Activated CD4-positive, alpha-beta T cell treated with anti-CD3 and anti-CD28 coated beads, Interleukin-2, amount 50 U/mL, for 1 hour (primary cell): Measurements from ENCODE around the gene WDR49.
"Not testable (repeated sequence)": the region's sequence is repeated elsewhere in the genome, so short reads cannot be mapped to it uniquely, and the experiment has no call there.

Experiments used
- DNase-seq: peaks from one replicate; pipeline ENCODE4 v3.0.0-alpha.2; 2020

The WDR49 gene

GRCh38 chr3:167653760-167654159, at the start of gene WDR49:
Gene WDR49, minus strand, starts transcription at chr3:167653942. Its CDS starts 517 bp downstream, at chr3:167653425.
- no peak for DNase-seq

- no peak for DNase-seq
These were observed 47.2 kb upstream of the WDR49 start for GRCh38 chr3:167700926-167701325.

GRCh38 chr3:167700046-167700445, 46.3 kb upstream of the WDR49 start:
- no peak for DNase-seq

GRCh38 chr3:167694121-167694520, 40.4 kb upstream of the WDR49 start:
- no peak for DNase-seq

GRCh38 chr3:167691366-167691765, 37.6 kb upstream of the WDR49 start:
- peak; percentile 4 for DNase-seq

GRCh38 chr3:167684388-167684993, 30.7 kb upstream of the WDR49 start:
- DNase-seq: peak; percentile 16

GRCh38 chr3:167679526-167679925, 25.8 kb upstream of the WDR49 start:
- no peak for DNase-seq

GRCh38 chr3:167675848-167676247, 22.1 kb upstream of the WDR49 start:
- no peak for DNase-seq

- DNase-seq: no peak
These were observed 19.5 kb upstream of the WDR49 start for GRCh38 chr3:167673221-167673620.

GRCh38 chr3:167671878-167672427, 18.2 kb upstream of the WDR49 start:
- no peak for DNase-seq

- DNase-seq: no peak
These were observed 16.0 kb upstream of the WDR49 start for GRCh38 chr3:167669699-167670098.

- DNase-seq: no peak
These were observed 14.9 kb upstream of the WDR49 start for GRCh38 chr3:167668651-167669050.

GRCh38 chr3:167666563-167666962, 12.8 kb upstream of the WDR49 start:
- DNase-seq: no peak

GRCh38 chr3:167662919-167663400, 9.2 kb upstream of the WDR49 start:
- no peak for DNase-seq

GRCh38 chr3:167657684-167658225, 4.0 kb upstream of the WDR49 start:
- no peak for DNase-seq

GRCh38 chr3:167656821-167657220, 3.1 kb upstream of the WDR49 start:
- DNase-seq: no peak

- DNase-seq: no peak
These were observed 587 bp downstream of the WDR49 start for GRCh38 chr3:167653155-167653554.

GRCh38 chr3:167651826-167652225, 1.9 kb downstream of the WDR49 start:
- no peak for DNase-seq

GRCh38 chr3:167650459-167650858, 3.3 kb downstream of the WDR49 start:
- no peak for DNase-seq

- no peak for DNase-seq
These were observed 4.0 kb downstream of the WDR49 start for GRCh38 chr3:167649746-167650145.

- no peak for DNase-seq
These were observed 9.1 kb downstream of the WDR49 start for GRCh38 chr3:167644611-167645010.

- no peak for DNase-seq
These were observed 22.3 kb downstream of the WDR49 start for GRCh38 chr3:167631471-167631870.

GRCh38 chr3:167626490-167626889, 27.3 kb downstream of the WDR49 start:
- DNase-seq: no peak

GRCh38 chr3:167615030-167615429, 38.7 kb downstream of the WDR49 start:
- no peak for DNase-seq

GRCh38 chr3:167614196-167614595, 39.5 kb downstream of the WDR49 start:
- DNase-seq: not testable (repeated sequence)
